Measurements from ENCODE around the gene PRUNE2. TPM values are rescaled to one million over a fixed set of nuclear protein-coding genes. Genes with fewer than 3 reads are reported as not detected.
"Not testable (repeated sequence)": the region's sequence is repeated elsewhere in the genome, so short reads cannot be mapped to it uniquely, and the experiment has no call there.

The PRUNE2 gene
- total RNA-seq: 0.83 and 1.6 TPM in 2 replicates

GRCh38 chr9:76905791-76906646, at the start of gene PRUNE2:
Gene PRUNE2, minus strand, starts transcription at chr9:76906114. Its CDS starts 151 bp downstream, at chr9:76905963.
- intact Hi-C loops (cut with micrococcal nuclease): no loop called here

- intact Hi-C loops (cut with micrococcal nuclease): not testable (repeated sequence)
Measured at GRCh38 chr9:76955406-76955805, 49.5 kb upstream of the PRUNE2 start.

- intact Hi-C loops (cut with micrococcal nuclease): no loop called here
Measured at GRCh38 chr9:76949865-76950264, 44.0 kb upstream of the PRUNE2 start.

GRCh38 chr9:76944011-76944410, 38.1 kb upstream of the PRUNE2 start:
- intact Hi-C loops (cut with micrococcal nuclease): no loop called here

GRCh38 chr9:76943054-76943453, 37.1 kb upstream of the PRUNE2 start:
- intact Hi-C loops (cut with micrococcal nuclease): no loop called here

GRCh38 chr9:76932757-76933156, 26.8 kb upstream of the PRUNE2 start:
- intact Hi-C loops (cut with micrococcal nuclease): no loop called here

GRCh38 chr9:76932265-76932664, 26.4 kb upstream of the PRUNE2 start:
- intact Hi-C loops (cut with micrococcal nuclease): no loop called here

GRCh38 chr9:76927540-76928240, 21.8 kb upstream of the PRUNE2 start:
- intact Hi-C loops (cut with micrococcal nuclease): loop anchor here (10.0 kb wide), 1 partner anchor 77 kb away; no protein-coding TSS in a partner anchor

GRCh38 chr9:76926846-76927245, 20.9 kb upstream of the PRUNE2 start:
- intact Hi-C loops (cut with micrococcal nuclease): loop anchor here (10.0 kb wide), 1 partner anchor 78 kb away; no protein-coding TSS in a partner anchor

GRCh38 chr9:76926324-76926741, 20.4 kb upstream of the PRUNE2 start:
- intact Hi-C loops (cut with micrococcal nuclease): loop anchor here (10.0 kb wide), 1 partner anchor 78 kb away; no protein-coding TSS in a partner anchor

GRCh38 chr9:76921165-76921564, 15.3 kb upstream of the PRUNE2 start:
- intact Hi-C loops (cut with micrococcal nuclease): loop anchor here (10.0 kb wide), 1 partner anchor 84 kb away; no protein-coding TSS in a partner anchor

GRCh38 chr9:76917299-76917698, 11.4 kb upstream of the PRUNE2 start:
- intact Hi-C loops (cut with micrococcal nuclease): no loop called here

- intact Hi-C loops (cut with micrococcal nuclease): no loop called here
Measured at GRCh38 chr9:76916231-76916630, 10.3 kb upstream of the PRUNE2 start.

GRCh38 chr9:76913467-76913866, 7.6 kb upstream of the PRUNE2 start:
- intact Hi-C loops (cut with micrococcal nuclease): no loop called here

GRCh38 chr9:76912636-76913275, 6.8 kb upstream of the PRUNE2 start:
- intact Hi-C loops (cut with micrococcal nuclease): no loop called here

- intact Hi-C loops (cut with micrococcal nuclease): no loop called here
Measured at GRCh38 chr9:76911971-76912370, 6.1 kb upstream of the PRUNE2 start.

GRCh38 chr9:76910861-76911260, 4.9 kb upstream of the PRUNE2 start:
- intact Hi-C loops (cut with micrococcal nuclease): no loop called here

- intact Hi-C loops (cut with micrococcal nuclease): no loop called here
Measured at GRCh38 chr9:76906647-76906975, 697 bp upstream of the PRUNE2 start.

GRCh38 chr9:76904661-76905457, 1.1 kb downstream of the PRUNE2 start:
- intact Hi-C loops (cut with micrococcal nuclease): no loop called here

- intact Hi-C loops (cut with micrococcal nuclease): no loop called here
Measured at GRCh38 chr9:76902395-76902794, 3.5 kb downstream of the PRUNE2 start.

GRCh38 chr9:76901801-76902200, 4.1 kb downstream of the PRUNE2 start:
- intact Hi-C loops (cut with micrococcal nuclease): no loop called here
